SKM-1 (cell line): ENCODE measurements around the gene C2CD4A.
"Not testable (repeated sequence)": the region's sequence is repeated elsewhere in the genome, so short reads cannot be mapped to it uniquely, and the experiment has no call there.

Experiments used
- DNase-seq: peaks from one replicate; lab custom pipeline; 2025; ENCODE audit not compliant: unreplicated experiment; lab: John Stamatoyannopoulos, UW

Gene C2CD4A

DNA sequence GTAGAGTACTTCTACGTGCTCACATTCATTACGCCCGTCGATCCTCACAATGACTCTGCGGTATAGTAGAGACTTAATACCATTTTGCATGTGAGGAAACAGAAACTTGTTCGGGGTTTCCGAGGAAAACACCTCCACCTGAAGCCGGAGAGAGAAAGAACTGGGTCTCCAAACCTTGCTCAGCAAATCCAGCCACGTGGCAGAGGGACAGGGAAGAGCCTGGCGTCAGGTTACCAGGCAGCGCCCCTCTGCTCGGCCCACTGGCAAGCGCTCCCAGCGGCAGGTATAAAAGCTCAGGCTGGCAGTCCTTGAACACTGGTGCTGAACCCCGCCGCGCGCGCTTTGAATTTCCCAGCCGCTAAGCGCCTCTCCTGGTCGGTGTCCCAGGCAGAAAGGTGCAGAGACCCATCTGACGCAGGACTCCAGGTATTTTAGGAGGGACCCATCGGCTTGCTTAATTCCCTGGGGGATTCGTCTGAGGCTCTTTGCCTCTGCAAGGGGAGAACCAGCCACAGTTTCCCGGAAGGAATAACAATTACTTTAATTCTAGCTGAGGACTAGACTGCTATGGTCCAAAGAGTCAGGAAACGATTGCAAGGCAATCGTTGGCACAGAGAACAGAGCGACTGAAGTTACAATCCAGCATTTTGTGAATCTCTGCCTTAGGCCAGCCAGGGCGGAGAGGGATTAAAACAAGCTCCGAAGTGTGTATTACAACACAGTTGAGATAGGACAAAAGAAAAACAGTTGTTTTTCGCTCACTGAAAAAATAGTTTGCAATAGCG is at the start of gene C2CD4A:
TSS of gene C2CD4A (plus strand) at position 315 of the 785 bp plus-strand sequence. CDS start 637 bp downstream, outside the sequence.
- DNase-seq: no peak

DNA sequence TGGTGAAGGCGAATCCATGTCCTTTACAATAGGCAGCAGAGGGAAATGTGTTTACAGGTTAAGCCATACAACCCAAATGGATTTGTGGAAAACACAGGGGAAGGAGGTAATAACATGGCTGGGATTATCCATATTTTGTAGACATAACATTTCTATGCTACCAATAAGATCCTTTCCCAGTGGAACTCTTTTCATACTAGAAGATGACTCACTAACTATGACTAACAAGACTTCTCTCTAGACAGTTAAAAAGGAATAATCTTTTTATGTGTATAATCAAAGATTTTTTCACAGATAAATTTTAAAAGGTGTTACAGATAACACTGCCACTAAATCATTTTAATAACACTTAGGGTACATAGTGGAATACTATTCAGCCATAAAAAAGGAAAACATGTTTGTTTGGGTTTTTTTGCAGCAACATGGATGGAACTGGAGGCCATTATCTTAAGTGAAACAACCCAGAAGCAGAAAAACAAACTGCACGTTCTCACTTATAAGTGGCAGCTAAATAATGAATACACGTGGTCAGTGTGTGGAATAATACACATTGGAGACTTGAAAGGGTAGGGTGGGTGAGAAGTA is 46.1 kb upstream of the C2CD4A start:
- DNase-seq: no peak

- DNase-seq: no peak
Observed at GRCh38 chr15:62021991-62022600, 44.7 kb upstream of the C2CD4A start.

DNA sequence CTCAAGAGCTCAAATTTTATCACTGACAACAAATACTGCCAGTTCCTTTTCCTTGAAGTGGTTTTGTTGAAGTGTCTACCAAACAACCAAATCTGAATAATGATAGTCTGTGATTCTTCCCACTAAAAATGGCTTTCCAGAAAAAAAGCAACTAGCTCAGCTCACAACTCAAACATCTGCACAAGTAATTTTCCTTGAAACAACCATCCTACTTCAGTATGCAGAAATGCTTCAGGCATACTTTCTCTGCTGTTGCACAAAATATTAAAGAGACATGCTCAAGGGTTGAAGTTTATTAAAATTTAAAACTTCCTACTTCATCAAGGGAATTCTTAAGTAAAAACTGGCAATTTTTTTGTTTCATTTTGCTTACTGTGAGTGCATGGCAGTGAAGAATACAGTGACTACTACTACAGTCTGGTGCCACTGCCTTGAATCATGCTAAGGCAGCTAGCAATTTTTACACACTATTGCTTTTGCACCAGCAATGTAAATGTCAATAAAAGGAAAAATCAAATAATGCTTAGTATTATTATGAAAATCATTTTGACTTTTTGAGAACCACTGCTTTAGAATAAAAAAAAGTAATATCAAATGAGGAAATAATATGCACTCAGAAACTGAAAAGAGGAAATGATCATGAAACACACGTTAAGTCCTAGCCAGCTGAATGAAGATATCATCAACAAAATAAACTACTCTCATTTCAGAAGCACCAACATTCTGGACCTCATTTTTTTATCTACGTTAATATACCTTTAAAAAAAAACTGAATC is 40.1 kb upstream of the C2CD4A start:
- no peak for DNase-seq

- no peak for DNase-seq
Observed at GRCh38 chr15:62027263-62027565, 39.6 kb upstream of the C2CD4A start.

DNA sequence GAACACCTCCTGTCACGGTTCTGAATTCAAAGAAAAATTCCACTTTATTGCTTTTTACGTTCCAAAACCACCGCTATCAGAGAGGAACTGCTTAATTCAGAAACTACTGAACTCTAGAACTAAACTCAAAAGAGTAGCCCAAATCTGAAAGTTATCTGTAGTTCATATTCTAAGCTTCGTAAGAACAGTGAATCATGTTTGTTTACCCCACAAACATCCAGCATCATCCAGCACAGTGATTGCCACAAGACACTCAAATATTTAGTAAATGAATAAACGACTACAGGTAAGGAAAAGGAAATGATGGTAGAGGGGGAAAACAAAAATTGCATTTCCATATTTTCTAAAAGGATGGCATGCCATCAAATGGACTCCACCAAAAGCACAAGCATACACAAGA is 38.9 kb upstream of the C2CD4A start:
- DNase-seq: no peak

- no peak for DNase-seq
Observed at GRCh38 chr15:62035256-62035924, 31.4 kb upstream of the C2CD4A start.

- no peak for DNase-seq
Observed at GRCh38 chr15:62046078-62046743, 20.6 kb upstream of the C2CD4A start.

- no peak for DNase-seq
Observed at GRCh38 chr15:62047282-62047827, 19.4 kb upstream of the C2CD4A start.

DNA sequence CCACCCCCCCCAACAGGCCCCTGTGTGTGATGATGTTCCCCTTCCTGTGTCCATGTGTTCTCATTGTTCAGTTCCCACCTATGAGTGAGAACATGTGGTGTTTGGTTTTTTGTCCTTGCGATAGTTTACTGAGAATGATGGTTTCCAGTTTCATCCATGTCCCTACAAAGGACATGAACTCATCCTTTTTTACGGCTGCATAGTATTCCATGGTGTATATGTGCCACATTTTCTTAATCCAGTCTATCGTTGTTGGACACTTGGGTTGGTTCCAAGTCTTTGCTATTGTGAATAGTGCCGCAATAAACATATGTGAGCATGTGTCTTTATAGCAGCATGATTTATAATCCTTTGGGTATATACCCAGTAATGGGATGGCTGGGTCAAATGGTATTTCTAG is 18.5 kb upstream of the C2CD4A start:
- DNase-seq: not testable (repeated sequence)

- no peak for DNase-seq
Observed at GRCh38 chr15:62050115-62050514, 16.7 kb upstream of the C2CD4A start.

DNA sequence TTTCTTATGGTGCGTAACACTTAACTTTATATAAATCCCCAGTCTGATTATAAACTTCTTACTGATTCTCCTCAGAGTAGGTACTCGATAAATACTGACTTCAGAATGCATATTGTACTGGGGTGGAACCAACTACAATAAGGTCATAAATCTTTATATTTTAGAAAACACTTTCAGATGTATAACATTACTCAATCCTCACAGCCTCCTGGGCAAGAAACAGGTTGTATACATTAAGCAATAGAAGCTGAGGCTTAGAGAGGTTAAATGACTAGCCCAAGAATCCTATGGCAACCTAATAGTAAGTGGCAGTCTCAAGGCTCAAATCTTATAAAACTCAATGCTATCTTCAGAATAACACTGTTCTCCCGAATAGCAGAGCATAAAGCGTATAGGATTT is 15.6 kb upstream of the C2CD4A start:
- no peak for DNase-seq

GRCh38 chr15:62052713-62053112 is 14.1 kb upstream of the C2CD4A start:
- no peak for DNase-seq

- no peak for DNase-seq
Observed at GRCh38 chr15:62053439-62054085, 13.2 kb upstream of the C2CD4A start.

DNA sequence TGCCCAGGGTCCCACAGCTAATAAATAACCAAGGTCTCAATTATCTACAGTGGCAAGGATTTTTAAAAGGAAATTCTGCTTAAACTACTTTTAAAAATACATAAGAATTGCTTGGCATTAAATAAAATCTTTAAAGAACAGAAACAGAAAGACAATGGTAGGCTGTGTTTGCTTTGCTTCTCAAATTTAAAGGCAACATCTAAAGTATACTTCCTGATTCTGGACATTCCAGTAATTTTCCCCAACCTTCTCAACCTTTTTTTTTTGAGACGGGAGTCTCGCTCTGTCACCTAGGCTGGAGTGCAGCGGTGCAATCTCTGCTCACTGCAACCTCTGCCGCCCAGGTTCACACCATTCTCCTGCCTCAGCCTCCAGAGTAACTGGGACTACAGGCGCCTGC is 11.8 kb upstream of the C2CD4A start:
- no peak for DNase-seq

DNA sequence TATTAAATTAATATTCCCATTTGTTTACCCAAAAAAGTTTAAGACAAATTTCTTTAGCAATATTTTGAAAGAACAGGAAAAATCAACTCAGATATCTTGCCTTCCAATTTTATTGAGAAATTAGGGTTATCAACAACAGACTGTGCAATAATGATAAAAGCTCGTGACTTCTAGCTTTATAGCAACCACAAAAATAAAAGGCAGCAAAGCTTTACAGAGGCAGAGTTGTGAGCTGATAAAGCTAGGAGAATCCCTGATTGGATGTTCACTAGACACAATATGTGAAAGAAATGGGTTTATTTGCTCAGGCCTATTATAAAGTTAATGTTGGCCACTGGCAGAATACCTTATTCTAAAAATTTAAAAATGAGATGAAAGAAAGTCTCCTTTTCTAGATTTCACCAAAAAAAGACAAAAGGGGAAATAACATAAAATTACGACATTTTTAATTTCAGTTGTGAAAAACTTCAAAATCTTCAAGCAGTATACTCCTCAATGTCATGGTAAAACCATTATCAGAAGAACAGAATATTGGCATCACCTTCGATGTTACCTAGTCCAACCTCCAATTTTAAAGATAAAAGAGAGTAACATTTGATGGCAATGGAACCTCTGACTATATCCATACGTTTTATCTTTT is 9.3 kb upstream of the C2CD4A start:
- DNase-seq: no peak

DNA sequence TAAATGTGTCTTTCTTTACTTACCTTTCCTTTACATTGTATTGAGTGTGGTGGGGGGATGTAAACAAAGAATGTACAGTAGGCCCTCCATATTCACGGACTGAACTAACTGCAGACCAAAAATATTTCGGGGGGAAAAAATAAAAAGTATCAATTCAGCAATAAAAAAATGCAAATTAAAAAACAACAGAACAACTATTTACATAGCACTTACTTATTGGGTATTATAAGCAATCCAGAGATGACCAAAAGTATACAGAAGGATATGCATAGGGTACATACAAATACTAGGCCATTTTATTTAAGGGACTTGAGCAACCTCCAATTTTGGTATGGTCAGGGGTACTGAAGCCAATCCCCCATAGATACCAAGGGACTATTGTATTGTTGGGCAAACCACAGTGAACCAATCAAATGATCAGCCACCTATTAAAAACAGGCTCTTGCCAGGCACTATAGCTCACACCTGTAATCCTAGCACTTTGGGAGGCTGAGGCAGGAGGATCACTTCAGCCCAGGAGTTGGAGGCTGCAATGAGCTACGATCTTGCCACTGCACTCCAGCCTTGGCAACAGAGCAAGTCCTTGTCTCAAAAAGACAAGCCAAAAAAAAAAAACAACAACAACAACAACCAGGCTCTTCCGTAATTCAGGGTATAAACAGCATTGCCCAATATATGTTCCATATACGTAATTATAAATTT is 8.3 kb upstream of the C2CD4A start:
- no peak for DNase-seq

DNA sequence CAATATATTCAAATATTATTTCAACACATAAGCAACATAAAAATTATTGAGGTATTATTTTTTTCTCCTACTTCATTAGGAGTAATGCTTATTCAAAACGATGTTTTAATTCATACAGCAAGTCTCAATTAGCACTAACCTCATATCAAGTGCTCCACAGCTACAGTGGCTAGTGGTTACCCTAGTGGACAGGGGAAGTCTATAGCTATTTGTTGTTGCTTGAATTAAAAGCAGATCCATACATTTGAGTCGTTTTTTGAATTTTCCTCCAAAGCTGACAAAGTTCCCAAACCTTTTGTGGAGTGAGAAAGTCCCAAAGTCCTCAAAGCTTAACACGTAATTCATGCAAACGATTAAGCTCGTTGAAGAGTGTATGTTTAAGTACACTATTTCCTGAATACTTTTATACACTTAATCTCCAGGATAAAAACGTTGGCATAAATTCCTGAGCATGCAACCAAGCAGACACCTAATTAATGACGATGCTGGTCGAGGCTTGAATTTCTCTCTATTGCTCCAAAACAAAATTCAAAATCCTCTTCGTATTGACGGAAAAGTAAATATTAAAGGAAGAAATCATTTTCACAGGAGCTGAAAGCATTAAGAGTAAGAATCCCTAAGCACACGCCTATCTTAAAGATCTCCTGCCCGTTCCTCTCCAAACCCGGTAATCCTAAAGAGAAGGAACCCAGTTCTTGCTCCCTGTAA is 7.5 kb upstream of the C2CD4A start:
- DNase-seq: no peak
